Measurements from ENCODE around the gene PPA1. TPM values are rescaled to one million over a fixed set of nuclear protein-coding genes. Genes with fewer than 3 reads are reported as not detected.

Gene PPA1
- total and polyA plus RNA-seq, 8 donors = 83.5 to 122 (median 102) TPM

DNA sequence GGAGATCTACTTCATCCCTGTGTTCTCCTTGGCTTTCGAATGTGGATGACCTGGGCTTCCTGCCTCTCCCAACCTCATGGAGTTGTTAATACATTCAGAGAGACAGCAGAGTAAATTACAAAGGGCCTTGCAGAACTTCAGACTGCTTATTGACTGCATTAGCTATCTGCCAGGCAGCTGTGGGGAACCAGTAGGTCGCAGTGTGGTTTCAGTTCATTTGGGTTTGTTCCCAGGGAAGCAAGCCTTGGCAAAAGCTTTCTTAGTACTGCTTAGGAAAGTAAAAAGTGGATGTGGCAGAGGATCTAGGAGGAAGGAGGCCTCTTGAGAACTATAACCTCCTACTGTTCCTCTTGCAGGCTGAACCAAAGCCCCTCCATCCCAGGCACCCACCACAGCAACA, 41.4 kb upstream of the PPA1 start:
- intact Hi-C loops (cut with DNase I) = no loop called here
- no peaks in the 10 kb centered on the region for H3K9me3 ChIP-seq
- ATAC-seq (peak in 2 of 4 donors; percentile 46 to 67), FAIRE-seq (no peak), DNase-seq (no peak)
- H3K27me3 ChIP-seq = no peaks in the 10 kb centered on the region
- H3K4me1 ChIP-seq = no peaks in the 10 kb centered on the region
- TF ChIP-seq, protein P1, sequence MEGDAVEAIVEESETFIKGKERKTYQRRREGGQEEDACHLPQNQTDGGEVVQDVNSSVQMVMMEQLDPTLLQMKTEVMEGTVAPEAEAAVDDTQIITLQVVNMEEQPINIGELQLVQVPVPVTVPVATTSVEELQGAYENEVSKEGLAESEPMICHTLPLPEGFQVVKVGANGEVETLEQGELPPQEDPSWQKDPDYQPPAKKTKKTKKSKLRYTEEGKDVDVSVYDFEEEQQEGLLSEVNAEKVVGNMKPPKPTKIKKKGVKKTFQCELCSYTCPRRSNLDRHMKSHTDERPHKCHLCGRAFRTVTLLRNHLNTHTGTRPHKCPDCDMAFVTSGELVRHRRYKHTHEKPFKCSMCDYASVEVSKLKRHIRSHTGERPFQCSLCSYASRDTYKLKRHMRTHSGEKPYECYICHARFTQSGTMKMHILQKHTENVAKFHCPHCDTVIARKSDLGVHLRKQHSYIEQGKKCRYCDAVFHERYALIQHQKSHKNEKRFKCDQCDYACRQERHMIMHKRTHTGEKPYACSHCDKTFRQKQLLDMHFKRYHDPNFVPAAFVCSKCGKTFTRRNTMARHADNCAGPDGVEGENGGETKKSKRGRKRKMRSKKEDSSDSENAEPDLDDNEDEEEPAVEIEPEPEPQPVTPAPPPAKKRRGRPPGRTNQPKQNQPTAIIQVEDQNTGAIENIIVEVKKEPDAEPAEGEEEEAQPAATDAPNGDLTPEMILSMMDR (IDR thresholded peaks at IDR 0.05) = no peak
- no peak overlapping the region for H3K4me3 ChIP-seq
- WGBS, 2 donors = 77 to 86% methylated on average over 2 of the region's 2 CpGs
- H3K36me3 ChIP-seq = no peaks in the 10 kb centered on the region
- H3K27ac ChIP-seq = no peak overlapping the region

DNA sequence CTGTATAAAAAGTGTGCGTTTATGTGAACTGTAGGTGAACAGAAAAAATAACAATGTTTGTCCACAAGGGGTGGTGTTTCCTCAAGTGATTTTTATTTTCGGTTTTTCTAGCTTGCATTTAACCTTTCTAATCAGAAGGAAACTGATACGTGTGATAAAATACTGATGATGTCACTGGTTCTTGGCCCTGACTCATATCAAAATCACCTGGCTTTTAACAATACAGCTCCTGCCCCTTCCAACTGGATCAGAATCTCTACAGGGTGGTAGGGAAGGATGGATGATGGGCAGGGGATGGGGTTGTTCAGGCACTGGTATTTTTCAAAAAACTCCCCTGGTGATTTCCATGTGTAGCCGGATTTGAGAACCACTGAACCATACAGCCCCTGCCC, 39.7 kb upstream of the PPA1 start:
- Histone ChIP-seq H3K4me1 (no peaks in the 10 kb centered on the region), H3K9me3 (no peaks in the 10 kb centered on the region), H3K27me3 (no peaks in the 10 kb centered on the region), H3K36me3 (no peaks in the 10 kb centered on the region), H3K27ac (no peak overlapping the region), H3K4me3 (no peak overlapping the region)
- no peak for DNase-seq
- TF ChIP-seq, protein P1 (IDR thresholded peaks at IDR 0.05) = peak; percentile 21 to 54 (median 40)
- peak; percentile 40 to 81 (median 66) for ATAC-seq
- WGBS, 2 donors = 7 to 8% methylated on average over 4 of the region's 4 CpGs
- intact Hi-C loops (cut with DNase I) = no loop called here
- no peak for FAIRE-seq

DNA sequence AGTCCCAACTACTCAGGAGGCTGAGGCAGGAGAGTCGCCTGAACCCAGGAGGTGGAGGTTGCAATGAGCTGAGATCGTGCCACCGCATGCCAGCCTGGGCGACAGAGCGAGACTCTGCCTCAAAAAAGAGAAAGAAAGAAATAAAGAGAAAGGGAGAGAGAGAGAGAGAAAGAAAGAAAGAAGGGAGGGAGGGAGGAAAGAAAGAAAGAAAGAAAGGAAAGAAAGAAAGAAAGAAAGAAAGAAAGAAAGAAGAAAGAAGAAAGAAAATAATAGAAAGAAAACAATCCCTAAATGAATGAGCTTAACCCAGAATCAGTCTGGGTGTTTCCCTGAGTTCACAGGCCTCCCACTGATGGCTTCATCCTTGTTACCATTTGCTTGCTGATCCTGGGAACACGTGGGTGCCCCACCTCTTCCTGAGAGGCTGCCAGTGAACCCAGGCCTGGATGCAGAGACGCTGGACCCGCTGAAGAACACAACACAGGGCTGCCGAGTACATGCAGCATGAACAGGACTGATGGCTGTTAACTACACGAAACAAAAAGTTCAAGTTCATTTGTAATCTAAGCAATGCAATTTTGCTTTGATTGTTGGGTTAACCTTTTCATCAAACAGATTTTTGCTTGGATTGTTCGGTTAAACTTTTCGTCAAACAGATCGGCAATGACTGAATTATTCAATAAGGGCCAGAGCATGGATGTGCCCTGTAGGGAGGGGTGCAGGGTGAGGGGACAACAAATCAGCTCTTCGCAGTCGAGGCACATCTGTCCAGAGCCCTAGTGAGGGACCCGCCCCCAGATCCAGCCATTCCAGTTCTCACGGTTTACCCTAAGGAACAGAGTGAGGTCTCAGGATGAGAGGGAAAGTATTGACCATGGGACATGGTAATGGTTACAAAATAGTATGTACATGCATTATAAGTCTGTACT, 39.0 kb upstream of the PPA1 start:
- Histone ChIP-seq H3K9me3 (no peaks in the 10 kb centered on the region), H3K27ac (no peak overlapping the region), H3K27me3 (no peaks in the 10 kb centered on the region), H3K4me3 (no peak overlapping the region), H3K36me3 (no peaks in the 10 kb centered on the region), H3K4me1 (no peaks in the 10 kb centered on the region)
- ATAC-seq (peak in 2 of 4 donors; percentile 20 to 26), FAIRE-seq (no peak), DNase-seq (no peak)
- intact Hi-C loops (cut with DNase I) = no loop called here
- WGBS, 2 donors = 70 to 71% methylated on average over 17 of the region's 17 CpGs
- TF ChIP-seq, protein P1 (IDR thresholded peaks at IDR 0.05) = no peak

DNA sequence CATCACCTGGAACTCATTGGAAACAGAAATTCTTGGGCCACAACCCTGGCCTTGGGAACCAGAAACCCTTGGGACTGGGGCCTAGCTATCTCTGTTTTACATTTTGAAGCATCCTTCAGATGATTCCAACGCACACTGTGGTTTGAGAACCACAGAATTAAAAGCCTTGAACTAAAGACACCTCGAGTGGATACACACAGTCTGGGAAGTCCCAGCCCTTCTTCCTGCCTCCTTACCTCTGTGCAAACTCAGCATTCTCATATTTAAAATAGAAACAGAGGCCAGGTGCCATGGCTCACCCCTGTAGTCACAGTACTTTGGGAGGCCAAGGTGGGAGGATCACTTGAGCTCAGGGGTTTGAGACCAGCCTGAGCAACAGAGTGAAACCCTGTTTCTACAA, 37.7 kb upstream of the PPA1 start:
- intact Hi-C loops (cut with DNase I) = no loop called here
- TF ChIP-seq, protein P1 (IDR thresholded peaks at IDR 0.05) = no peak
- 75 to 85% methylated on average over 2 of the region's 2 CpGs for WGBS, 2 donors
- Histone ChIP-seq H3K4me1 (no peaks in the 10 kb centered on the region), H3K4me3 (no peak overlapping the region), H3K9me3 (no peaks in the 10 kb centered on the region), H3K27me3 (no peaks in the 10 kb centered on the region), H3K27ac (no peak overlapping the region), H3K36me3 (no peaks in the 10 kb centered on the region)
- FAIRE-seq = no peak
- DNase-seq = no peak
- ATAC-seq = no peak

DNA sequence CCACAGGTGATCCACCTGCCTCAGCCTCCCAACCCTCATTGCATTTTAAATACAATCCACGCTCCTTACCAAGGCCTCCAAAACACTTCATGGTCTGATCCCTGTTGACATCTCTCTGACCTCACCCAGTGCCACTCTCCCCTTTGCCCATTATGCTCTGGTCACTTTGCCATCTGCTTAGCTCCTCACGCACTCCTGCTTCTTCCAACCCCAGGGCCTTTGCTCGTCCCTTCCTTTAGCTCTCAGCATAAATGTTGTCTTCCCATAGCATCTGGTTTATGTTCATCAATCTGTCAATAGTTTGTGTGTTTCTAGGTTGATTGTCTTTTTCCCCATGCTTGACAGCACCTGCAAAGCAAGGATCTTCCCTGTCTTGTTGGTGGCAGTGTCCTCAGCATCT, 36.5 kb upstream of the PPA1 start:
- H3K27ac ChIP-seq = no peak overlapping the region
- intact Hi-C loops (cut with DNase I) = no loop called here
- no peak for ATAC-seq
- no peaks in the 10 kb centered on the region for H3K4me1 ChIP-seq
- no peak for FAIRE-seq
- no peak overlapping the region for H3K4me3 ChIP-seq
- H3K27me3 ChIP-seq = no peaks in the 10 kb centered on the region
- TF ChIP-seq, protein P1 (IDR thresholded peaks at IDR 0.05) = no peak
- no peaks in the 10 kb centered on the region for H3K36me3 ChIP-seq
- no peak for DNase-seq
- H3K9me3 ChIP-seq = no peaks in the 10 kb centered on the region
- WGBS, 2 donors = 97% methylated on average over 3 of the region's 3 CpGs

Measured in pancreas (tissue), 10 donors.